Epithelial cell of esophagus (primary cell): ENCODE data around the gene ME3.

Experiments
- DNase-seq: peaks from one replicate; pipeline ENCODE4 v3.0.0; 2010; ENCODE audit warnings: low read depth
- H3K4me3 ChIP-seq: 2 replicates; pipeline ENCODE4 v1.5.1; 2011; ENCODE audit warnings: mild to moderate bottlenecking, low read length, control low read depth
- CTCF ChIP-seq: IDR thresholded peaks from 2 replicates; pipeline ENCODE4 v1.5.1; 2011; ENCODE audit warnings: low read depth, mild to moderate bottlenecking, low read length, control low read depth, inconsistent platforms; ENCODE audit not compliant: insufficient read depth; ENCODE audit errors: missing control alignments

Gene ME3

DNA sequence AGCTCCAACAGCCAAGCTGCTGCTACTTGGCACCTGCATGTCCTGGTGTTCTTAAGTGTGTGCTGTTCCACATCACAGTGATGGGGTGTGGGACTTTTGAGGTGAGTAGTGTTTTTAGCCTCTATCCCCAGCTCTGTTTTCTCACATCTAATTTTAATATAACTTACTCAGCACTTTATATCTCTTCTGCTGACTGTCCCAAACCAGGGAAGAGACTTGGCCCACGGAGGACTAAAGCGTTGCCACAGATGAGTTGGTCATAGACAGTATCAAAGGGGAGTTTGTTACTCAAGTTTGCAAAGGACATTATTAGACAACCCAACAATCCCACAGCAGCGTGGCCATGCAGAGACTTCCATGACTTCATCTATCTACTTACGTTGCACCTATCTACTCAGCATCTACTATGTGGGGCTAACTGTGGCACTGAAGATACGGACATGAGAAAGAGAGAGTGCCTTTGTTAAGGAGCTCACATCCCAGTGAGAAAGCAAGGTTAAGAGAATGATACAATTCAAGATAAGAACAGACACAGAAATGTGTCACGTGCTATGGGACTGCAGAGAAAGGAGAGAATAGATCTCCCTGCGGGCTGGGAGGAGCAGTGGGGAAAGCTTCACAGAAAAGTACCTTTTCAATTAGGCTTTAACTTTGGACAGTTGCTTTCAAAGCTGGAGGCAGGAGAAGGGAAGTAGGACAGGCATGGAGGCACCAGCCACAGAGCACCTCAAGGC is 82.4 kb downstream of the ME3 start:
- no peak for DNase-seq
- H3K4me3 ChIP-seq: no peak overlapping the region
- no peak for TF ChIP-seq CTCF

DNA sequence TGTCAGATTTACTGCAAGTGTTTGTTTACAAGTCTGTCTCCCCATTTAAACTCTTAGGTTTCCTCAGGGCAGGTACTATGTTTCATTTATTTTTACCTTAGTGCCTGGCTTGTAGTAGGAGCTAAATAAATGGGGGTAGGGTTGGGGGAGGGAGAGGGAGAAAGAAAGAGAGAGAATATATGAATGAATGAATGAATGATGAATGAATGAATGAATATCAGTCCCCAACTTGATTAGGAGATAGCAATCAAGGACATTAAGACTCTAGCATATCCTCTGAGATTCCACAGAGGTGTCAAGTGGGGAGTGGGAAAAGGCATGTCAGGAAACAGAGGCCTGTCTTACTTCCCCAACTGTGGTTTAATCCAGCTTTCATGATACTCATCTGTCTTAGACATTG is 83.2 kb downstream of the ME3 start:
- no peak for TF ChIP-seq CTCF
- no peak for DNase-seq
- H3K4me3 ChIP-seq: no peak overlapping the region

GRCh38 chr11:86588566-86589090 is 83.8 kb downstream of the ME3 start:
- TF ChIP-seq CTCF: no peak
- DNase-seq: no peak
- H3K4me3 ChIP-seq: no peak overlapping the region

DNA sequence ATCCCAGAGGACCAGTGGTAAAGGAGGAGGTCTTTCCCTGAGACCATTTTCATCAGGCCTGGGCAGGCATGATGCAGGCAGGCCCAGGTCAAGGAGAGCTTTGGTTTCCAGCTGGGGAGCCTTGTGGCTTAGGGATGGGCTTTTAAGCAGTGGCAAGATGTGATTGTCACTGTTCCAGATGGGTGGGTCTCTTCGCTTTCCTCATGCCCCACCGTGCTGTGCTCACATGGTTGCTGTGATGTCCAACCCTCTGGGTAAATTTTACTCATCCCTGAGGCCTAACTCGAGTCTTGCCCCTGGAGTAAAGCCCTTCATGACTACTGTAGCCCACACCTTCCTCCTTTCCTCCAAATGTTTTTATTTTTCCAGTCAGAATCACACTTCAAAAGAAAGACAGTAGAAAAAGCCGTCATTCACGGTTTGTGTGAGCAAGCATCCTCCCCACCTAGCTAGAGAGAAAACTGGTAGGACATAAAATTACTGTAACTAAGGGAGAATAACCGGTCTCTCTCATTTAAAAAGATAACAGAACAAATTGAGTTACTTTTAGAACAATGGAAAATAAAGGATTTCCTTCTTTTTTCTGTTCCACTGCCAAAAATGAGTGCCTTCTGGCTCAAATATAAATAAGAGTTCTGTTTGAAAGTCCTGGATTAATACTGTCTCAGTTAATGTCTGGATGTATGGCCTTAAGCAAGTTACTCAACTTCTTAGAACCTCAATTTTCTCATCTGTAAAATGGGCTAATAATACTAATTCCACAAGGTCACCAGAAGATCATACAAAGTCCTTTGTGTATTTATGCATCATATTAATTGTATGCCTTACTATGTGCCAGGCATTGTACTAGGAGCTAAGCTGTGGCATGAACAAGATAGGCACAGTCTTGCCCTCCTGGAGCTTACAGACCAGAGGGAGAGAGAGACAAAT is 84.9 kb downstream of the ME3 start:
- TF ChIP-seq CTCF: no peak
- DNase-seq: no peak
- H3K4me3 ChIP-seq: no peak overlapping the region

GRCh38 chr11:86586307-86586706 is 86.1 kb downstream of the ME3 start:
- TF ChIP-seq CTCF: no peak
- DNase-seq: no peak

GRCh38 chr11:86582898-86583297 is 89.5 kb downstream of the ME3 start:
- DNase-seq: no peak
- TF ChIP-seq CTCF: no peak
- no peak overlapping the region for H3K4me3 ChIP-seq

More at GRCh38 chr11:86586307-86586706, 86.1 kb downstream of the ME3 start:
- no peak overlapping the region for H3K4me3 ChIP-seq
